Cardiac fibroblast (primary cell): ENCODE measurements around the gene MRC2.

Source experiments
- DNase-seq, 2 donors: peaks; one replicate each; pipeline versions ENCODE4 v3.0.0 to v3.0.0-alpha.2; 2010; ENCODE audit warnings: low read depth in 2 of 2
- H3K4me3 ChIP-seq, 2 donors: replicated peaks in 1 of 2; 1 replicate in 1 of 2; 2 replicates in 1 of 2; pipeline ENCODE4 v1.5.1; 2011; ENCODE audit warnings: low read depth in 2 of 2, low read length in 2 of 2, mild to moderate bottlenecking in 2 of 2, moderate library complexity in 1 of 2
- CTCF ChIP-seq: IDR thresholded peaks from one replicate; pipeline ENCODE4 v1.5.1; 2011; ENCODE audit warnings: low read depth, mild to moderate bottlenecking, low read length, inconsistent platforms

MRC2 gene

DNA sequence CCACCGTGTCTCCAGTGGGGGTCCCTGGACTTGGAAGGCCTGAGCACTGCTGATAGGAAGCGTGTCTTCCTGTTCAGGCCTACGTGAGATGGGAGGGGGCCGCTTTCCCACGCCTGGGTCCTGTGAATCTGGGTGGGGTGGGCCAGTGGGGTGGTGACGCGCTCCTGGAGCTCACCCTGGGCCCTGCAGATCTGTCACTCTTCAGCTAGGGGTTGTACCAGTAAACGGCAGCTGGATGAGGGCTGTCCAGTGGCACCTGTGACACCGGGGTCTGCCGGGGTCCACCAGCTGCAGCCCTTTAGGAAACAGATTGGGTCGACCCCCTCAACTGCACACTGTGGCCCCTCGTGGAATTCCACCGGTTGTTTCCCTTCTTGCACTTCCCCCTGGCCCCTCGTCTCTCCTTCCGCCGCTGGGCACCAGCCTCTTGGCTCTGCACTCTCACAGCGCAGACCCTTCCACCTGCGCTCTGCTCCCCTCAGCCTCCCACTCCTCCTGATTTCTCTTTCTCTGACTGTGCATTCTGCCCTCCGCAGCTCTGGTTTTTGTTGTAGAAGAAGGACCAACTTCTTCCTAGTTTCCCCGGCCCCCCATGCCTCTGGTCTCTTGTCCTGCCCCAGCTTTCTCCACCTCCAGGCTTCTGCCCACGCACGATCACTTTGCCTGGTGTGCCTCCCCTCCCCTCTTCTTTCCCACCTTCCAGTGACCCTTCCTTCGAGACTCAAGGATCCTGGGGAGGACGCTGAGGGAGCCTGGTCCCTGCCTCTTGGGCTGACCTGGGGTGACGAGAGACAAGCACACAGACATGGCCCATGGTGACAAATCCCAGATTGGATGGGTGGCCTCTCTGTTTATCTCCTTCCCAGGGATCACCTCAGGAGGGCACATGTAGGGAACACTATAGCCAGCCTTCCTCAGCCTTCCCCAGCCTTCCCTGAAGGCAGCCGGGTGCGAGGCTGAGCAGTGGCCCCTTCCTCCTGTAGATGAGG, 4.8 kb downstream of the MRC2 start:
- DNase-seq: no peak
- H3K4me3 ChIP-seq: no peak overlapping the region
- no peak for TF ChIP-seq CTCF

GRCh38 chr17:62637809-62638208, 10.3 kb downstream of the MRC2 start:
- no peak overlapping the region for H3K4me3 ChIP-seq
- no peak for TF ChIP-seq CTCF
- DNase-seq: no peak

DNA sequence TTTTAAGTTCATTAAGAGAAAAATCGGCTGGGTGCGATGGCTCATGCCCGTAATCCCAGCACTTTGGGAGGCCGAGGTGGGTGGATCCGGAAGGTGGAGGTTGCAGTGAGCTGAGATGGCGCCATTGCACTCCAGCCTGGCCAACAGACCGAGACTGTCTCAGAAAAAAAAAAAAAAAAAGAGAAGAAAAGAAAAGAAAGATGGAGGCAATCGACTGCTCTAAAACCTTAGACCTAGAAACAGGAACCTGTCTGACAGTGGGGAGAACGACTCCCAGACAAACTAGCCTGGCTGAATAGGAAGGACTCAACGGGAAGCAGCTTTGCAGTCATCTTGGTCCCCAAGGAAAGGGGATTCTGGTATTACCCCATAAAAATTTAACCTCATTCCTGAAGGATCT, 13.7 kb downstream of the MRC2 start:
- DNase-seq: no peak
- TF ChIP-seq CTCF: no peak
- H3K4me3 ChIP-seq: no peak overlapping the region

DNA sequence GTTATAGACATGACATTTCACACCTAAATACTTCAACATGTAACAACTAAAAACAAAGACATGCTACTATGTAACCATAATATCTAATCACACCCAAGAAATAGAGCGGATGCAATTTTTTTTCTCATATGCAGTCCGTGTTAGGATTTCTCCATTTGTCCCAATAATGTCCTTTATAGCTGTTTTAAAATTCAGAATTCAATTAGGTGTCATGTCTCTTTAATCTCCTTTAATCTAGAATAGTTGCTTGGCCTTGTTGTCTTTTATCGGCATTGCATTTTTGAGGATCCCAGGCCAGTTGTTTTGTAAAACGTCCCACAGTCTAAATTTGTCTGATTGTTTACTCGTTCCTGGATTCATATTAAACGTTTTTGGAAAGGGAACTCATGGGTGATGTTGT, 14.5 kb downstream of the MRC2 start:
- TF ChIP-seq CTCF: no peak
- H3K4me3 ChIP-seq: no peak overlapping the region
- DNase-seq: no peak

DNA sequence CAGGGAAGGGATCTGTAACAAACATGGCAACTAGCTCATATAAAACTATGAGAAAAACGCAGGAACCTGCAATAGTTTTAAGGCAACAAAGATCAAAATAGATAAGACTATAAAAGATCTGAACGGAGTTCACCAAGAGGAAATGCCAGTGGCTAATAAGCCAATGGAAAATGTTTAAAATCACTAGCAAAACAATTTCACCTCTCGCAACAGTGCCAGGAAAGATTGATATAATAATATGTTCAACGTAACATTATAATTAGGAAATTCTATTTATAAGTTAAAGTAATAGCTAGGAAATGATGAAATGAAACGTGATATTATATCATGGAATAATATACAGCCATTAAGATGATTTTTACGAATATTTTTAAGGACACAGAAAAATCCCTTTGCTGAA, 16.0 kb downstream of the MRC2 start:
- no peak overlapping the region for H3K4me3 ChIP-seq
- TF ChIP-seq CTCF: no peak
- no peak for DNase-seq

DNA sequence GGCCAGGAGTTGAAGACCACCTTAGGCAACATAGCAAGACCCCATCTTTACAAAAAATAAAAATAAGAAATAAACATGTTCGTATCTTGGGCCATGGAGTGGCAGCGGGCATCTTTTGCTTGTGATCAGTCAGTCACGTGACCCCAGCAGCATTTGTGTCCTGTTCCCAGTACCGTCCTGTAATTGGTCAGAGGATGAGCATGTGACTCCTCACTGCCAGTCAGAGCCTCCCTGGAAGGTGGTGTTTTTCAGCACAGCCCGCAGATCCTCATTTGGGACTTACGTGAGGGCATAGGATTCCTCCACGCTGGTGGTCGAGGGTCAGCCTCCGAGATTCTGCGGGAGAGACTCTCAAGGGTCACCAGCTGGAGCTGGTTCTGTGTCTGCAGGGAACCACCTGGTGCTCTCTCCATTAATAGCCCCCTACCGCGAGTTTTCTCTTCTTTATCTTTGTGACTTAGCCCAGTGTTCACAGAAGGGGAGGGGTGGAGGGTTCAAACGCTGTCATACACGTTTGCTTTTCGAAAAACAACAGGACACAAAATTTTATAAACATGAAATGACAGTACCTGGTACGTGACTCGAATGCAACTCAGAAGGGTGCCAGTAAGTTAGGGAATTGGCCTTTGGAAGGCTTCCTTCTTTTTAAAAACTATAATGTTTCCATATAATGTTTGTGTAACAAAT, 17.2 kb downstream of the MRC2 start:
- no peak overlapping the region for H3K4me3 ChIP-seq
- TF ChIP-seq CTCF: no peak
- DNase-seq: no peak
